DMS153 treated with DMSO at 0.1 percent for 48 hours (cell line): ENCODE results near the gene UBE2H.
A peak's percentile ranks its signal among the peaks of the same experiment; 100 is the strongest.
"Not testable (repeated sequence)": the region's sequence is repeated elsewhere in the genome, so short reads cannot be mapped to it uniquely, and the experiment has no call there.

ENCODE experiments used
- DNase-seq: peaks from one replicate; lab custom pipeline; 2025; ENCODE audit not compliant: unreplicated experiment; lab: John Stamatoyannopoulos, UW

The UBE2H gene

GRCh38 chr7:129825209-129825970, 127.4 kb downstream of the UBE2H start:
- peak; percentile 76 for DNase-seq

GRCh38 chr7:129824291-129825208, 128.2 kb downstream of the UBE2H start:
- peak; percentile 97 for DNase-seq

GRCh38 chr7:129823143-129823542, 129.6 kb downstream of the UBE2H start:
- not testable (repeated sequence) for DNase-seq

GRCh38 chr7:129821476-129821875, 131.3 kb downstream of the UBE2H start:
- no peak for DNase-seq

- DNase-seq, result no peak
These were observed 136.0 kb downstream of the UBE2H start for GRCh38 chr7:129816742-129817141.

GRCh38 chr7:129807863-129808262, 144.9 kb downstream of the UBE2H start:
- DNase-seq, result no peak

- no peak for DNase-seq
These were observed 147.7 kb downstream of the UBE2H start for GRCh38 chr7:129804890-129805719.

GRCh38 chr7:129804111-129804889, 148.5 kb downstream of the UBE2H start:
- no peak for DNase-seq

GRCh38 chr7:129803546-129804081, 149.1 kb downstream of the UBE2H start:
- DNase-seq, result no peak

- DNase-seq, result no peak
These were observed 150.9 kb downstream of the UBE2H start for GRCh38 chr7:129801882-129802281.

GRCh38 chr7:129800901-129801300, 151.9 kb downstream of the UBE2H start:
- DNase-seq, result no peak

- no peak for DNase-seq
These were observed 153.3 kb downstream of the UBE2H start for GRCh38 chr7:129799350-129799955.

- no peak for DNase-seq
These were observed 154.0 kb downstream of the UBE2H start for GRCh38 chr7:129798616-129799349.

GRCh38 chr7:129797214-129797789, 155.5 kb downstream of the UBE2H start:
- no peak for DNase-seq

- no peak for DNase-seq
These were observed 156.5 kb downstream of the UBE2H start for GRCh38 chr7:129796186-129796775.

- not testable (repeated sequence) for DNase-seq
These were observed 158.3 kb downstream of the UBE2H start for GRCh38 chr7:129794461-129794860.

- no peak for DNase-seq
These were observed 159.1 kb downstream of the UBE2H start for GRCh38 chr7:129793506-129794310.
